Stimulated activated CD4-positive, alpha-beta T cell treated with anti-CD3 and anti-CD28 coated beads, Interleukin-2, amount 100 ng/mL, for 4 hours (primary cell): ENCODE data around the gene MYO1H.

Experiments used
- DNase-seq: peaks from one replicate; pipeline ENCODE4 v3.0.0-alpha.2; 2020; ENCODE audit warnings: low read depth

MYO1H gene

DNA sequence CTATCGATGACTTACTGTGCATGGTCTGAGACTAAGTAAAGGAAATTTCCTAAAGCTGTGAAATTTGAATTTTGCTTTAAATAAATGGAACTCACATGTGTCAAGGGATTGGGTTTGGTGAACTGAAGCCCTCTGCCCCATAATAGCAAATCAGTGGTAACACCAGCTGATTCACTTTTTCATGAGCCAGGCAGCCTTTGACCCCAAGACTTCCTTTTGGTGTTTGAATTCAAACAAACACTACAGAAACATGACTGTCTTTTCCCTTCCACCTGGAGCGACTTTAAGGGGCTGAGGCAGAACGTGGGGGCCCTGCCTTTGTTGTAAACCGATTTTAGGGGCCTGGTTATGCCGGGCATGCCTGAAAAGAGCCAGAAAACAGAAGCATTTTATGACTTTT, 100.6 kb downstream of the MYO1H start:
- no peak for DNase-seq

DNA sequence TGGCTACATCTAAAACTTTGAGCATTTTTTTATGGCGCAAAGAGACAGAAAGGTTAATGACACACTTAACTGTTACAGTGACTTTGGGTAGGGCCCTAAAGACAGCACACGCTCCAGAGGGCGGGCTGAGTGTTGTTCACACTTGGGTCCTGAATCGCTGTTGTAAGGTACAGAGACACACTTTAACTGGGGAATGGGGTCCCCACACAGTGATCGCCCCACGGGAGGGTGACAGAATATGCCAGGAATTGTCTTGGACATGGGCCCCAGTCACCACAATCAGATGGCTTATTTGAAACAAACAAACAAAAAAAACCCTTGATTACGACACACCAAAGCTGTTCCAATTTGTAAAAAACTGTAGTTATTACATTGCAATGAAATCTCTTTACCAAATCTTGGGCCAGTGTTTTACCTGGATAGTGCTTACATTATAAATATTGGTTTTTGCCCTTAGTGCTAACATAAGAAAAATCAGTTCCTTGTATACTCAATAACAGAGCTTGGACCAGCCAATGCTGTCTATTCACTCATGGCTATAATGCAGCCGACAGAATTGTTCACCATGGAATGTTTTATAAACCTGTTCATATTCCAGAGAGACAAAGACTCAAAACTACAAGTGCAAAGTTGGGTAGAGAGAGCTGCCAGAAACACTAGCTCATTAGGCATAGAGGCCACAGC, 101.1 kb downstream of the MYO1H start:
- DNase-seq: no peak

DNA sequence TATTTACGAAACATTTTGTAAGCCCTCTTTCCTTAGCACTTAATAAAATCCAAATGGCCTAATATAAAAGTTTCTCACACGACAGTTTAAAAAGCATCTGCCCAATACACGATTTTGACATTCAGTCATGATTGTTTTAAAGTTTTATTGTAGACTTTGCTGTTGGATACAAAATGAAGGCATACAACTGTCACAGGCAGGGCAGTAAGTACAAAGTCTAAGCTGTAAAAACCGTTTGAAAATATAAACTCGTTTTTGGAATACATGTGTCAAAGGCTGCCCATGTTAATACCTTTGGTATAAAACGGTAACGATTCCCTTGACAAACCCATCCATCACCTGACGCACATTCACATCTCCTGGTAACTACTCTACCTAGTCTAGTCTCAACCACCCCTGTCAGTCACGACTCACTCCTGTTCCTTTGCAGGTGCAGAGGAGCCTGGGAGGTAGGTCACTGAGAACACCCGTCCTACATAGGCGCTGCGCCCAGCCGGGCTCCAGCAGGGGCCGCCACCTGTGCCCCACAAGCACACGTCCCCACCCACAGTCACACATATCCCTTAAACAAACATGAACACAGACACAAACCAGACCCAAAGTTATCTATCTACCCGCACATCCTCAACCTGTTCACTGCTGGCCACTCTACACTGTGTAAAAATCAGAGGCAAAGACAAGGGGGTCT, 102.3 kb downstream of the MYO1H start:
- DNase-seq: no peak

DNA sequence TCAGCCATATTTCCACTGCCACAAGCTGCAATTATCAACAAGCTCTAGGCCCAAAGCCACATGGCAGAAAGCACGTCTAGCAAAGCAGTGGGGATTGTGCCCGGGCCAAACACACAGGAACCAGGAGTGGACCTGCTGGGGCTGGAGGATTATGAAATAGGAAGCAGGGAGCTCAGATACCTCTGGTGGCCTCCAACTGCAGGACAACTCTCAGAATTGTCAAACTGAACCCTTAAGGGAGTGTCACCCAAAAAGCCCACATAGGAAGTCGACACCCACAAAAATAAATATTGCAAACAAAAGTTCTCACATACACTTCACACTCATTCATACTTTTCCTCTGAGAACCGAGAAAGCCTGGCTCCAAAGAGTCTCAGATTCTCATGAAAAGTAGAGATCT, 103.3 kb downstream of the MYO1H start:
- no peak for DNase-seq

DNA sequence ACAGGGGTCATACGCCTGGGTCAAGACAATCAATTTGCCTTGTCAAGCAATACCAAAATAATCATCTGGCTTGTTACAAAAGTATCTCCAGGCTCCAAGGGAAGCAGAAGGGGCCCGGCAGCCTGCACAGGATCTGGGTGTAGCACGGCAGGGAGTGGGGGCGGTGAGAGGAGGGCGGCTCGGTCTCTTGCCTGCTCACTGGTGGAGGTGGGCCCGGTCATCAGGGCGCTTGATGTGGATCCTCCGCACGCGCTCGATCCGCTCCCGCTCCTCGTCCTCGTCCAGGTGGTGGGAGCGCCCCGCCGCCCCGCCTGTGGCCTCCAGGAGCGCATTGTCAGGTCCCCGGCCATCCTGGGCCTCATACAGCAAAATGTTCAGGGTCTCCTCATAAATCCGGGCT, 103.7 kb downstream of the MYO1H start:
- no peak for DNase-seq

DNA sequence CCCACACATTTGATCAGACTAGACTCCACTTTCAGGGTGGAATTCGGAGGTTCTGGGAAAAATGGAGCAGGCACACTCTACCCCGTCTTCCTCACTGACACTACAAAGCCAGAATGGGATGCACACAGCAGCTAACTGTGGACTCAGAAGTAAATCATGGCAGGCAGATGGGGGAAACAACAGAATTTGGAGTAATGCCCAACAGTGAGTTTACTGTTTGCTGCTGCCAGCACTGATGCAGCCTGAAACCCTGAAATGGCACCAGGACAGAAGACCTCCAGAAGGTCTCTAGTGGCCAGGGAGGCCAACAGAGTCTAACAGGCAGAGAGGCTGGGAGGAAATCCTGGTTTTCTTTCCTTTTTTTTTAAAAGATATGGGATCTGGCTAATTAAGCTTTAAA, 104.8 kb downstream of the MYO1H start:
- DNase-seq: no peak

DNA sequence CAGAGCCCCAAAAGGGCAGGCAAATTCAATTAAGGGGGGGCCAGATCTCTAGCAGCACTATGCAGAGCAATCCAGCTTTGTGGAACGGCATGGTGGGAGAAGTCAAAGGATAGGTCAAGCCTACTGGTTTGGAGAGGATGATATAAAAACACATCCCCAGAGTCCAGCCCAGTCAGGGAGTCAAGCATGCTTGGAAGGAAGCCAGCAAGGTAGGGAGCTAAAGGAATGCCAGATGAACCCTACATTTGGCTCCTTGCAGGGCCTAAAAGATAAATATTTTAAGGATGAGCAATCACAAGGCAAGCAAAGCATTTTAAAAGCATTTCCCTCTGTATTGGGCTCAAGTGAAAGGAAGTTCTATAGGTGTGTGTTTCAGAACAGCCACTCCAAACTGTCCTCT, 108.0 kb downstream of the MYO1H start:
- no peak for DNase-seq

DNA sequence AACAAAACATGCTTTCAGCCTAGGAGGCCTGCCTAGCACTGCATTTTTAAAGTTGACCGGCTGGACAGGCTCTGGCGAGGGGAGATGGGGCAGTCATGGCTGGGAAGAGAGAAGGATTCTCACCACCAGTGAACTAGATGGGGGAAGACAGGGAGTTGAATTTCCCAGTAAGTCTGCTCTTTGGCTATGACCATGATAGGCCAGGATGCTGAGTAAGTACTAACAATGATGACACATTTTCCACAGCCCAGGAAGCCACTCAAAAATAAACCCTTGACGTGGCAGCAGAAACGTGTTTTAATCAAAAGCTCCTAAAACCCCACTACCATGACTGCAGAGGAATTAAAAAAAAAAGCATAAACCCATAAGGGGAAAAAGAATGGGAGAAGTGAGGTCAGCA, 110.4 kb downstream of the MYO1H start:
- no peak for DNase-seq

DNA sequence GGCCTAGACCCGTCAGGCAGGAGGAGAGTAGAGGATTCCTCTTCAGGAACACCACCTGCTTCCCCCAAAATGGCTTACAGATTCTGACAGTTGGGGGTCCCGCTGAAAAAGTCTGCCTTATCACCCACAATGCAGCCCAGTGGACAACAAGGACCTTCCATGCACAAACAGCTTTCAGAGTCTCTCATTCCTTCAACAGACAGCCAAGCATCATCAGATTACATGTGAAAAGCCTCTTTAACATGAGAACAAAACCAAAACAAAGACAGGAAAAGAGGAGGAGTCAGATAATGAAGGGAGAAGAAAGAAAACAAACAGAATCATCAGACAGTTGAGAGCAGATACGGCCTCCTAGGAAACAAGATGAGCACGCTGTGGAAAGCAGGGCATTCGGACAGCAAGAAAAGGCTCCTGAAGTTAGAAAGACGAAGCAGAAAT, 111.1 kb downstream of the MYO1H start:
- no peak for DNase-seq

DNA sequence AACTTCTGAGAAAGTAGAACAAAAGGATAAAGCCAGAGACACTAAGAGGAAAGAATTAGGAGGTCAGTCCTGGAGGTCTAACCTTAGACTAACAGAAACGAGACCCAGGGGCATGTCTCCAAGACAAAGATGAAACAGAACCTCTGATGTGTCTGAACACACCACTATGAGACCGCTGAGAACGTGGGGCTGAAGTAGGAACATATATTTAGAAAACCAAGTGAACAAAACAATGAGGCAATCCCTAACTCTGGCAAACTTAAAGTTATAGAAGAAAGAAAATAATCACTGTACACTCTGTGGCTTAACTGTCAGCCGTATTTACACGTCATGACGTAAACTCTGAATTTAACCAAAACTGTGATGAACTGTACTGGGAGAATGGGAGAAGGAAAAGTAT, 111.5 kb downstream of the MYO1H start:
- DNase-seq: no peak

DNA sequence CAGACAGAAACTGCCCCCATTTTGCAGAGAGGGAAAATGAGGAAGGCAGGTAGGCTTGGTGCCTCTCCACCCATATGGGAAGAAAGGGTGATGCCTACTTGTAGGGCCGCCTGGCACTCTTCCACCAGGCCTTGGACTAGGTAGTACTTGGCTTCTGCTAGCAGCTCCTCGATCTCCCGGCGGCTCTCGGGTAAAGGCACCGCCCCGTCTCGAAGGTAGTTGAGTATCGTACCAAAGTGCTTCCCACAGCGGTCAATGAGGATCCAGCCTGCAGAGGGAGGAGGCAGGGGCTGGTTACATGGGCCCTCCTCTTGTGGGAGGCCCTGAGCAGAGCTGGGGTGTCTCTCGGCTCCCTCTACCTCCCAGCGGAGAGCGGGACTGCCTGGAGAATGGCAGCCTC, 112.8 kb downstream of the MYO1H start:
- no peak for DNase-seq

DNA sequence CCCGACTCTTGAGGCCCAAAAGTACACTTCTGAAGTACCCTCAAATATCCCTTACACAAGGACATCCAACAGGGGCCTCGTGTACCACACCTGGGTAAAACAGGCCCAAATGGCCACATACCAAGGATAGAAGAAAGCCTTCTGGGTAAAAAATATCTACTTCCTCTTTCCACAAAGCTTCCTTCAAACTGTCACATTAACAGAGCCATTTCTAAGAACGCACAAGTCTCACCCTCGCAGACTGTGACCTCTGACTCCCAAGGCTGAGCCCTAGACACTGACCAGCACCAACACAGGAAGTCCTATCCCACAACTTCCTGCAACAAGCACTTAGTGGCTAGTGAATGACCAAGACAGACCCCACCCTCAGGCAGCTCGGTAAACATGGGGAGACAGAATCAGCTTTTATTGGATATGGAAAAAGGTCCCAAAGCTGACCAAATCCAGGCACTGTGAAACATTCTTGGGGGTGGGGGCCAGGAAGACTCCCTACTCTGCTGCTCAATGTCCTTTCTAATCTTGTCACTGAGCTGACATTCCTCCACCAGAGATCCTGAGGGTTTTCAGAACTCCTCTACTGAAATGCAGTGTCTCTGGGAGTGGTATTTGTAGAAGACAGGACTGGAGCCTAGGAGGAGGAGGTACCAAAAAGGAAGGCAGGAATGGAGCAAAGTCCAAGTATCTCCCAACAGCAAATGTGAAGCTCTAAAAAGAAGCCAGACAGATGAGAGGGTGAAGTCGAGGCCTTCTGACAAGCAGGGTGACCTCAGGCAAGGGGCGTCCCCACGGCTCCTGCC, 113.5 kb downstream of the MYO1H start:
- DNase-seq: no peak

DNA sequence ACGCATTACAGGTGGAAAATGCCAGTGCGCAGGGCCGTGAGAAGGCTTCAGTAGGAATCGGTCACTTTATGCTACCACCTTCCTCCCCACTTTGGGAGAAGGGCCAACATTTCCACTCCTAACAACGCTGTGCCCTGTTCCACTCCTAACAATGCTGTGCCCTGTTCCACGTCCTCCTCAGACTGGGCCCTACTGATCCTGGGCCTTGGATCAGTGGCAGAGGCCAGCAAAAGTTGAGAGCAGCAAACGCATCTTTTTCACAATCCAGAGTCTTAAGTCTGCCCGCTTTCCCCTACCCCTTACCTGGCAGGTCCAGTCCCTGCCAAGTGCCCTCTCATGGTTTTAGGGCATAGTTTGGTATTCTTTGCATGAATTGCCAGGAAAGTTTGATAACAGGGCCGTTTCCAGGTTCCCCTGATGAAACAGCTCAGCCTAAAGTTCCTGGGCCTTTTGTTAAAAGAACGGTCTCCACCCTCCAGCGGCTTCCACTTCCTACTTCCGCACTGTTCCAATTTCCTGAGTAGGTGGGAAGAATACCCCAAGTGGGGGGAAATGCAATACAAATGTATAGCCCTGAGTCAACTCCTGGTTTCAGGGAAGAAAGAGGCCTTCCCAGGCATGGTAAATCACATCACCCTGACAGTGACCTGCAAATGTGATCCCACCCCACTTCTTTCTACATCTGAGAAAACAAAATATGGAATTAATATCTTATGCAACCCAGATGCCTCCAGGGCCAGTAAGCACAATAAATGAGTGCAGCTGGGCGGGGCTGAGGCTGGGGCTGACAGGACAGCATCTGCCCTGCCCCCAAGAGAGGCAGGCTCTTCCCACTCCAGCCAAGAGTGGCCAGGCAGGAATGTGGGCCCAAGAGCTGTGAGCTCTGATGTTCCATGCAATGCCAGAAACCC, 114.4 kb downstream of the MYO1H start:
- no peak for DNase-seq

DNA sequence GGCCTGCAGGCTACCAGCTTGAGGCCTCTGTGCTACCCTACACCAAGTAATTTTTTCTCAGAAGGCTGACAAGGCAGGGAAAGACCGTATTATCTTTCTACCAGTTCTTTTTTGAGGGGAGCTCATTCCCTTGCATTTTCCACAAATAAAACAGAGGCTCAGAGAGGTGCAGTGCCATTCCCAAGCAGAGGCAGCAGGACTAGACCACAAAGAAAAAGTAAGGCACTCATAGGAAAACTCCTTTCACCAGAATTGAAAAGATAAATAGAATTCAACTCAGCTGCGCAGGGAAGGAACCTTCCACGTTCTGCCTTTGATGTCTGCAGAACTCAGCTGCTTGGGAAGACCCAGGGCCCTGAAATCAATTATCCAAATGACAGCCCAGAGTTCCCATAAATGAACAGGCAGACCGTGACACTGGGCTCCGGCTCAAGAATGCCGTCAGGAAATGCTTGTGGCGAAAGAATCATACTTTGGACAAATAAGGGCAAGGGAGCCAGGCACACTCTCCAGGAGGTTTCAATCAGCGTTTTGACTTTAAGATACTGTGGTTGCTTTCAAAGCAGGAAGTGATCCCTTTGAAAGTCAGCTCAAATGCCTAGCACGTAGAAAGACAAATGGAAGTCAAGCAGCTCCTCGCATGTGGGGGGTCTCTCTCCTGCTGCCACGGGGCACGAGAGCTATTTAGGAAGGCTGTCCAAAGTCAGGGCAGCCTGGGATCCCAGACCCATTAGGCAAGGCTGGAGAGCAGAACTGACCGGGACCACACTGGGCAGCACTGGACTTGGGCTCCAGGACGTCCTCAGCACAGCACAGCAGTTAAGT, 115.4 kb downstream of the MYO1H start:
- DNase-seq: no peak

DNA sequence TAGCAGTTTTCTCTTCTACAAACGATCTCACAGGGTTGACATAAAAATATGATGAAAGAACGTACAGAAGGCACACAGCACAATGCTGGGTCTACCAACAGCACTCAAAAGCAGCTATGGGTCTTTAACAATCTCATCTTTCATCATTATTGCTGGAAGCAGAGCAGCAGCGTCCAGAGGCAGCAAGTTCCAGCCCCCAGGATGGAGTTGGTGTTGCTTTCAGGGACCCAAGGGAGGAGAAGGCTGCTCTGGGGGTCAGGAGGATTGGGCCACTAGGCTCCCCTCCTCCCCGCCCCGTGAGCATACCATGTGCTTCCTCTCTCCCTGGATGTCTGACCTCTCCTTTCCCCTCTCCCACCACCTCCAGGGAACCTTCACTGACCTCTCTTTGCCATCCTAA, 116.1 kb downstream of the MYO1H start:
- no peak for DNase-seq

DNA sequence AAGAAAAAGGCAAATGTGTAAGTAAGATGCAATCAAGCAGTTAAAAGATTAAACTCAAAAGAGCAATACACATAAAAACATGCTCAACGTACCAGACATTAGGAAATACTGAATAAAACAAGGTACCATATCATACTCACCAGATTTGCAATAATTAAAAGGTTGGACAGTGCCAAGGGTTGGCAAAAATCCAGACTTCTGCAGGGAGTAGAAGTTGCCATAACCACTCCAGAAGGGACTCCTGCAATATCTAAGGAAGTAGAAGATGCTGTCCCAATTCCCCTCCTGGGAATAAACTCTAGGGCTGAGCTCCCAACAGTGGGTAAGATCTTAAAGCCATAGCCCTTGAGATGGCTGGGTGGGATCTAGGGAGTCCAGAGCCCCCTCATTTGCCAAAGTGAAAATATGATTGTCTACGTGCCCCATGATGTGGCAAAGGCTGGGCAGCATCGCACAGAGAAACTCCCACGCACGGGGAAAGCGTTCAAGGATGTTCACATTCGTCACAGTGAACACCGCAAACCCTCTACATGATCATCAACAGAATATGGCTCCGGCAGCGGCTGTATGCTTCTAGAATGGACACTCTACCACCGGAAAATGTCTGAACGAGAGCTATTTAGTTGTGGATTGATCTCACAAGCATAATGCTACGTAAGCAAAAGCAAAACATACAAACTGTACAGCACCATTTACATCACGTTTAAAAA, 117.1 kb downstream of the MYO1H start:
- DNase-seq: no peak

DNA sequence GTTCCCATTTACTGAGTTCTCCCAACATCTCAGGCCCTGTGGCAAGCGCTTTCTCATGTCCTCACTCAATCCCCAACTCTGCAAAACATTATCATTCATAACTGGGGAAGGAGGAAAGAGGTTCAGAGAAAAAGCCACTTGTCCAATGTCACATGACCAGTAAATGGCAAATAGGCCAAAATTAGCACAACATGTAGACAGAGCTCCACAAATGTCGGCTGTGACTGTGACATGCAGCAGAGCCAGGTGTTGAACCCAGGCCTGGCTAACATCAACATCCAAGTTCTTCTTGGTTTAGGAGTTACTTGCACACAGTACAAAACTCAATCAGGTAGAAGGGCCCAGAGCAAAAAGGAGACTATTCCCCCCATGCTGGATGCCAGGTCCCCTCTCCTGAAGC, 118.6 kb downstream of the MYO1H start:
- no peak for DNase-seq

DNA sequence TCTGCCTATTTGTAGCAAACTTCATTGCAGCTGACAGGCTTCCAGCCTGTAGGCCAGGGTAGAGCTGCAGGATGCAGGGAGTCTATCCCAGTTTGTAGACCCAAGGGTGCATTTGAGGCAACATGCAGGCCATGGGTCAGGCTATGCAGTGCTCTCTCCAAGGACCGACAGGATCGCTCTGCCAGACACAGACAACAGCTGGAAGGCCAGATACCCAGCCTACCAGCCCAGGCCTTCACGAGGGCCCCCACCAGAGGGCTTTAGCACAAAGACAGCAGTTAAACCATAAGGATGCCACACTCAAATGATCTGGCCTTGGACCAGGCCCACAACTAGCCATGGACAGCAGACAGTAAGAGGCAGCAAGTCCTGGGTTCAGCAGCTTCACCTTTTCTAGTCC, 119.1 kb downstream of the MYO1H start:
- DNase-seq: no peak

DNA sequence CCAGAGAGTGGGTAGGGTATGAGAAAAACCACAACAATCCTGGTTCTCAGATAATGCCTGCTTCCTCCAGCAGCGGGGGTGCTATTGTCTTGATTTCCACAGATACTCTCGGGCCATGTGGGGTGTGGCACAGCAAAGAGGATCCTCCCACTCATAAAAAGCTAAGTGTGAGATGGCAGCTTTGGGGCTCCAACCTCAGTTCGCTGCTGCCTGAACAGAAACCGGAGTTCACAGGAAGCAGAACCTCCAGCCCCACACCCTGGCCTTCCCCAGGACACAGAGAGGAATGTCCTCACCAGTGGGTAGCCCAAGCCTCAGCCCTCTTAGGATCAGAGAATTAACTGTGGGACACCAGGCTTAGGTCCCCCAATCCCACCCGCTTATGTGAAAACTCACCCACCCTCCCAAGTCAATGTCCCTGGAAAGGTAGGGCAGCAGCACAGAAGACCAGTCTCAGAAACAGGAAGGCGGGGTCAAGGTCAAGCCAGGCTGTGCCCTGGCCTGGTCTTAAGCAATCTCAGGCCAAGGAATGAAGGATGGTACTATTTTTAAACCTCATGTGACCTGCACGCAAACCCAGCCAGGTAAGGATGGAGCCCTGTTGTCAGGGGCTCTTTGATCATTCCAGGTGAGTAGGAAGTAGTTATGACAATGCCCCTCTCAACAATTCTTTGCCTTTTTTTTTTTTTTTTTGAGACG, 120.4 kb downstream of the MYO1H start:
- no peak for DNase-seq

DNA sequence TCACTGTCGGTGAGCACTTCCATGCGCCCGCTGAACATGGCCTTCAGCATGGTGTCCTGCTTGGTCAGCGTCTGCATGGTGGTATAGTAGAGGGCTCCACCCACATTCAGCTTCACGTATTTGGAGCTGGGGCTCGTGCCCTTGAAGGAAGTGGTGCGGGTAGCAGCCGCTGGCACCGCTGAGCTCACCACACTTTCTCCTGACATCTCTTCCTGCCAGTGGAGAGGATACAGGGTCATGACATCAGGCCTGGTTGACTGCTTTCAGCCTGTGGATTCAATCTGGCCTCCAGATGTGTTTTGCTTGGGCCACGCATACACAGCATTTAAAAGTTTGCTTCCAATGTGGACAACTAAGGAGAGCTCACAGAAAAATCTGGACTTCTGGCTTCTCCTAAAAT, 121.8 kb downstream of the MYO1H start:
- DNase-seq: no peak
